Activated CD8-positive, alpha-beta memory T cell treated with anti-CD3 and anti-CD28 coated beads, Interleukin-2, amount 50 U/mL, for 1 hour (primary cell): Measurements from ENCODE around the gene RFX2.

ENCODE experiments used
- DNase-seq: peaks from one replicate; pipeline ENCODE4 v3.0.0-alpha.2; 2020; ENCODE audit errors: extremely low read depth

The RFX2 gene

DNA sequence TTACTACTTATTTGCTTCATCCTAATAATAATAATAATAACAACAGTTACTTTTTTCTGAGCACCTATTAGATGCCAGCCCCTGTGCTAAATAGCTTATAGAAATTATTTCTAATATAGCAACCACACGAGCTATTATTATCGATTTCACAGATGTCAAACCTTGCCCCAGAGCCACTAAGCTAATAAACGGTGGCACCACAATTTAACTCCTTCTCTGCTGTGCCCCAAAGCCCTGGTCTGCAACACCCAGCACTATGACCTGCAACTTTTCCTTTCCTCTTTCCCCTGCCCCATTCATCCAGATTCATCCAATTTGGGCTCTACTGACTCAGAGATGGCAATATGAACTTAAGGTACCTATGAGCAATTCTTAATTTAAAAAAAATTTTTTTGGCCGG is 6.4 kb downstream of the RFX2 start:
- no peak for DNase-seq

DNA sequence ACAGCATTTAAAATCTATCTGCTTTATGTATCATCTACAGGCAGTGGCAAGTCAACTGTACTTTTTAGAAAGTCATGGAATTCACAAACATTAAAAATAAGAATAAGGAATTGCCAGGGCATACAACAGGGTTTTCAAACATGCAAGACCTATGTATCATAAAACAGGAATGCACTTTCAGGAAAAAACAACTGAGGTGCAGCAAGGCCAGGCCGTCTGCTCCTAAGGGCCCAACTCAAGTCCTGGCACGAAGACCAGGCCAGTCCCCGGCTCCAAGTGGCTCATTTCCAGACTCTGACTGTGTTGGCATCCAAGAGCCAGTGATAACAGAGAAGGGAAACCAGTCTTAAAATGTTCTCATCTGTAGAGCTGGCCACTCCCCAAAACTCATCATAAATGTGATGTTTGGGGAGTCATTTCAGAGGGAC is 7.1 kb downstream of the RFX2 start:
- DNase-seq = no peak

DNA sequence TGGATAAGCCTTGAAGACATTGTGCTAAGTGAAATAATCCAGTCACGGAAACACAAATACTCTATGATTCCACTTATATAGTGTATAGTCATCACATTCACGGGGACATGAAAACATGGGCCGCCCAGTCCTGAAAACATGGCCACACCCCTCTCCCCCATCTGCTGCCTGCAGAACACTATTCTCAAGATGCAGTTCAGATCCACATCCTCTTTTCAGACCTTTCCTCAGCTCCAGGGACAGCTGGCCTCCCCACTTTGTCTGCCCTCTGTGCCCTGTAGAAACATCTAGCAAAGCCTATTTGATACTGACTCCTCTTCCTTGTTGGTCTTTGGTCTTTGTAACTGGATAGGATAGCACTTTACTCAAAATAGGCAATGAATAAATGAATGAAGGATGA is 8.3 kb downstream of the RFX2 start:
- no peak for DNase-seq

DNA sequence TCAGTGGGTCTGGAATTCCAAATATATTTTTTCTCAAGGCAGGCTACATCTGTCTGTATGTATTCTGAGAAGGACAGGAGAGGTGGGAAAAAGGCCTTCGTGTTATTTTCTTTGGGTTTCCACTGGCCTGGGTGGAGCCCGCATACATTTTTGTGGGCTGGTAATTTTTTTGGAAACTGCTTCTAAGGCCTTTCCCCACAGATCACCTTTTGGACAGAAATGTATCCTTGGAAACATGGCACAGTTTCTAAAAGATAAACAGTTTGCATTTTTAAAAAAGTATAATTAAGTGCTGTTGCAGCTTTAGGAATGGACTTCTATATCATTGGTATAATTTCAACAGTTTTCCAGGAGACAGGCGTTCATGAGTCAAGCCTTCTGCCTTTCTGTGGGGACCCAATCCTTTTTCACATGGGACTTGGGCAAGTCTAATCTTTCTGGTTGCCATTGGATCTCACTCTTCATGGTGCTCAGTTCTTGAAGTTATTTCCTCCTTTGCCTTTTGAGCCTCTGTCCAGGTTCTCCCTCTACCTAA is 8.9 kb downstream of the RFX2 start:
- DNase-seq = no peak

- DNase-seq = no peak
These were observed 9.9 kb downstream of the RFX2 start for GRCh38 chr19:6100284-6100915.

GRCh38 chr19:6099599-6099998 is 10.7 kb downstream of the RFX2 start:
- no peak for DNase-seq

GRCh38 chr19:6099033-6099432 is 11.3 kb downstream of the RFX2 start:
- no peak for DNase-seq

GRCh38 chr19:6098574-6098973 is 11.7 kb downstream of the RFX2 start:
- no peak for DNase-seq

- DNase-seq = no peak
These were observed 12.4 kb downstream of the RFX2 start for GRCh38 chr19:6097911-6098310.

DNA sequence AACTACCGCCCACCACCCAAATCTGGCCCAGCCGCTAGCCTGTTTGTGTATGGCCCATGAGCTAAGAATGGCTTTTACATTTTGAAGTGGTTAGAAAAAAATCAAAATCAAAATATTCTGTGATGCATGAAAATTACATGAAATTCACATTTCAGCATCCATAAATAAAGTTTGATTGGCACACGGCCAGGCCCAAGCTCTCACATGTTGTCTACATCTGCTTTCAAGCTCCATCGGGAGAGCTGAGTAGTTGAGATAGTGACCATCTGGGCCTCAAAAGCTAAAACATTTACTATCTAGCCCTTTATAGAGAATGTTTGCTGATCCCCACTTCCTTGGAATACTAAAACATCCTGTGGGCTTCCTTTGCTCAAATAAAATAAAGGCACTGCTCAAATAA is 14.5 kb downstream of the RFX2 start:
- DNase-seq = no peak

DNA sequence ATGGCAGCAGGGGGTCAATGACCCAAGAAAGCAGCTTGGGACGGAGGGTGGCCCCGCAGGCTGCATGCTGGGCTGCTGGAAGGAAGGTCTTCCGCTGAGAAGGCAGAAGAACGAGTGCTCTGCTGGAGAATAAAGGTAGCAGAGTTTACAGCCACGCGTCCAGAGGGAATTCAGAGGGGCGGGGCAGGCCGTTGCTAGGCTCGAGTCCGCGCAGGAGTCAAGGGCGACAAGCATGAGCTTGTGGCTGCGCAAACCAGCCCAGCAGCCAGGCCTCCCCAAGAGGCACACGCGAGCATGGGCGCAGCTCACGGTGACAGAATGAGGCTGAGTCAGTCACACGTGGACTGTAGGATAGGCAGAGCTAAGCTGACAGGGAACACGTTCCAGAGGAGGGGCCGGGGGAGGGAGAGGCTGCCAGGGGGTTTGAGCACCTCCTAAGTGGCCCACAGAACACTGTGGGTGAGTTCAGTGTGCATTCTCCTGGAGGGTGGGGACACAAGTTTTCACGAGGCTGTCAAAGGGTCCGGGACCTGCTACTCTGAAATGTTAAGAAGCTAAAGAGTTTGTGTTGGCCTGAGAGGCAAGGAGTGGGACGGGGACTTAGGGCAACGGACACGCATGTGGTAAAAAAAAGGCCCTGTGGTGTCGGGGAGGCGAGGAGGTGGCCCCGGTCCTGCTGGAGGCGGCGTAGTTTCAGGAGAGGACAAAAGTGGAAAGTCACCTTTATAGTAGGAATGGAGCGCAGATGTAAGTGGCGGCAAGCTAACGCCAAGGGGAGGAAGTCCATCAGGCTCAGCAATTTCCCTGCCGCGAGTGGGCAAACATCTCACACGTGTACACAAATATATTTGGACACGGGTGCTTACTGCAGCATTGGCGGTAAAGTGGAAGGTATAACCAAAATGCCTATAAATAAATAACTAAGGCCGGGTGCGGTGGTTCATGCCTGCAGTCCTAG is 17.7 kb downstream of the RFX2 start:
- DNase-seq = no peak

DNA sequence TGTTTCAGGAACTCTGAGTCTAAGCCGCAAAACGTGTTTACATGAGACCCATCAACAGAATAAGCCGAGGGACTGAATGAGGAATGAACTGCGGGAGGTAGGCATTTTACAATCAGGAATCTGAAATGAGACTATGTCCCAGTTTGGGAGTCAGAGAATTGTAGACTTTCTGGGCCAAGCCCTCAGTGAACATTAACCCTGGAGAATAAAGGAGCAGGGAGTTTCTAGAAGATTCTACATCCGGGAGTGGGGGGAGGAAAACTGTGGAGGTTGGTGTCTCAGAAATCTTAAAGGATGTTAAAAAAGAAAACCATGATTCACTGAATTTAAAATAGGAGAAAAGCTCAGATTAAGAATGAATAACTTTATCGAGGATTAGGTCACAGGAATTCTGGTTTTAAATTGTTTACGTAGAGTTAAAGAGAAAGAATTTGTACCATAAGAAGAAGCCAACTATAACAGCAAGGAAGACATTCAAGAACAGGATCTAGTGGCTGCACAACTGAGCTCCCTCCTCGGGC is 18.5 kb downstream of the RFX2 start:
- DNase-seq = no peak

GRCh38 chr19:6090634-6091033 is 19.7 kb downstream of the RFX2 start:
- DNase-seq = no peak

DNA sequence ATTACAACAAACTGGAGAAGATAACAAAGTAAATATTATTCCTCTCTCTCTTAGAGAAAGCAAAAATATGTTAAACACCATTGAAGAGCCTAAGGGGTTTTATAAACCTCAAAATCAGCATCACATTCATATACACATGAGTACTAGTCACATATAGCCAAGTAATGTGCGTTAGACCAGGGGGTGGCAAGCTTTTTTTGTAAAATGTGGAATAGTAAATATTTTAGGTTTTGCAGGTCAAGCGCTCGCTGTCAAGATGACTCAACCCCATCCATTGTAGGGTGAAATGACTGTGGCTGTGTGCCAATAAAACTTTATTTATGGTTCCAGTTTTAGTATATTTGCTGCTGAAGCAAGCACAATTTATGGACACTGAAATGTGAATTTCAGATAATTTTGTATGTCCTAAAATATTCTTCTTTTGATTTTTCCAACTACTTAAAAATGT is 21.7 kb downstream of the RFX2 start:
- DNase-seq = no peak

DNA sequence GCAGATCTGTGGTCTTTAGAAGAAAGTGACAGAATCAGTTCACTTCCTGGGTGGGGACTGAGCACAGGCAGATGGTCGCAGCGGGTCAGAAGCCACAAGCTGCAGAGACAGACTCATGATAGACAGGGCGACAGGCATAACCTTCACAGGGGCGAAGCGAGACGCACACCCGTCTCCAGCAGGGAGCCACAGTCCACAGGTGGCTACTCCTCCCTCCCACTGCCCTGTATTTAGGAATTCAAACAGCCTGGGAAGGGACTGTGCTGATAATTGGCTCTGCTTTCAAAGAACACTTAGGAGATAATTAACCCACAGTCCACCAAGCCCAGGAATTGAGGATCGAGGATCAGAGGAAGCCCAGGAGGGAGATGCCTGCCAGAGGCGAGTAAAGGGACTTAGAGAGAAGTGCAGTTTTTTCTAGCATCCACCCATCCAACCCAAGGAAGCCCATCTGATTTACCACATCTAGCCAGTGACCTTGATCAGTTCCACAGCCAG is 23.2 kb downstream of the RFX2 start:
- DNase-seq = peak; percentile 30

DNA sequence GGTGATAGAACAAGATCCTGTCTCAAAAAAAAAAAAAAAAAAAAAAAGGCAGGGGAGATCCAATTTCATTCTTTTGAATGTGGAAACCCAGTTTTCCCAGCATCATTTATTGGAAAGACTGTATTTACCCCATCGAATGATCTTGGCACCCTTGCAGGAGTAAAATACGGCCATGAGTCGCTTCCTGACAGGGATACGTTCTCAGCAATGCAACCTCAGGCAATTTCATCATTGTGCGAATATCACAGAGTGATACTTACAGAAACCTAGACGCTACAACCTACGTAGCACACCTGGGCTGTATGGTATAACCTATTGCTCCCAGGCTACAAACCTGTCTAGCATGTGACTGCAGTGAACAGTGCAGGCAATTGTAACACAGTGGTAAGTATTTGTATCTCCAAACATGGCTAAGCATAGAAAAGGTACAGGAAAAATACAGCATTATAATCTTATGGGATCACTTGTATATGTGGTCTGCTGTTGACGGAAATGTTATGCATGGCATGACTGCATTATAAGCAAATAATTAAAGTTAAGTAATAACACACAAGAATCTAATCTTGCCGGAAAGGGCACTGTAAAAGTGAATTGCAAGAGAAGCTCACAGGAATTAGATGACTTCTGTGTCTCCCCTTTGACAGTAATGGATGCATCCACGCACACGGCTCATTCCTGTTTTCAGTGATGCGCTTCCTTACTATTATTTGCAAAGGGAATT is 24.1 kb downstream of the RFX2 start:
- no peak for DNase-seq

GRCh38 chr19:6084821-6085220 is 25.5 kb downstream of the RFX2 start:
- no peak for DNase-seq

GRCh38 chr19:6079107-6079506 is 31.2 kb downstream of the RFX2 start:
- DNase-seq = no peak

- no peak for DNase-seq
These were observed 32.2 kb downstream of the RFX2 start for GRCh38 chr19:6078068-6078467.

GRCh38 chr19:6076675-6077463 is 33.4 kb downstream of the RFX2 start:
- DNase-seq = no peak

DNA sequence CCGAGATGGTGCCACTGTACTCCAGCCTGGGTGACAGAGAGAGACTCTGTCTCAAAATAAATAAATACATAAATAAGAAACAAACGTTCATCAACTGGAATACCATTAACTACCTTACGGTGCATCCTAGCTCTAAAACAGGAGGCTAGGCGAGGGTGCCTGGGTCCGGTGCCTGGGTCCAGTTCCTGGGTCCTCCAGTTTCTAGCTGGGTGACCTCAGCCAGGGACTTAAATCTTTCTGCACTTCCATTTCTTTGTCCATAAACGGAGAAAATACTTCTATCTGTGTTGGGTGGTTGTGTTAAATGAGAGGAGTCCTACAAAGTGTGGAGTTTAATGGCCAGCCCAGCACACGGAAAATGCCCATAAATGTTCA is 34.0 kb downstream of the RFX2 start:
- no peak for DNase-seq
